Spleen (tissue), 7 donors: ENCODE data around the gene EMILIN1.

ENCODE experiments used
- POLR2A ChIP-seq, 3 donors: fragments of 450-650 bp; IDR thresholded peaks; one replicate each; pipeline ENCODE4 v1.5.1; 2017; ENCODE audit warnings: antibody characterized with exemption in 3 of 3, mild to moderate bottlenecking in 1 of 3
- POLR2AphosphoS5 ChIP-seq, 3 donors: sonication (generic); formaldehyde crosslinking; IDR thresholded peaks; one replicate each; pipeline ENCODE4 v1.5.1; 2017; ENCODE audit warnings: antibody characterized with exemption in 3 of 3
- TF ChIP-seq, protein P1 (sequence below), 11 experiments: fragments of 200-600 bp in 7 of 11; fragments of 450-650 bp in 4 of 11; sonication (generic) in 4 of 11; IDR thresholded peaks in 8 of 11; conservative IDR thresholded peaks in 3 of 11; 1 replicate in 7 of 11; 2 replicates in 4 of 11; pipeline versions ENCODE4 v1.4.0 to v1.8.0; 2016 to 2021; ENCODE audit warnings: antibody characterized with exemption in 11 of 11, inconsistent platforms in 4 of 11, mild to moderate bottlenecking in 1 of 11
- donor health status: DM: no; HTN: no; CAD: no; lungs with moderate emphysema.
- donor health status: DM: no; HTN: no; CAD: no.
- donor health status: DM: no; HTN: no; CAD: no.

GRCh38 chr2:27093430-27094352, 15.3 kb downstream of the EMILIN1 start:
- TF ChIP-seq, protein P1, sequence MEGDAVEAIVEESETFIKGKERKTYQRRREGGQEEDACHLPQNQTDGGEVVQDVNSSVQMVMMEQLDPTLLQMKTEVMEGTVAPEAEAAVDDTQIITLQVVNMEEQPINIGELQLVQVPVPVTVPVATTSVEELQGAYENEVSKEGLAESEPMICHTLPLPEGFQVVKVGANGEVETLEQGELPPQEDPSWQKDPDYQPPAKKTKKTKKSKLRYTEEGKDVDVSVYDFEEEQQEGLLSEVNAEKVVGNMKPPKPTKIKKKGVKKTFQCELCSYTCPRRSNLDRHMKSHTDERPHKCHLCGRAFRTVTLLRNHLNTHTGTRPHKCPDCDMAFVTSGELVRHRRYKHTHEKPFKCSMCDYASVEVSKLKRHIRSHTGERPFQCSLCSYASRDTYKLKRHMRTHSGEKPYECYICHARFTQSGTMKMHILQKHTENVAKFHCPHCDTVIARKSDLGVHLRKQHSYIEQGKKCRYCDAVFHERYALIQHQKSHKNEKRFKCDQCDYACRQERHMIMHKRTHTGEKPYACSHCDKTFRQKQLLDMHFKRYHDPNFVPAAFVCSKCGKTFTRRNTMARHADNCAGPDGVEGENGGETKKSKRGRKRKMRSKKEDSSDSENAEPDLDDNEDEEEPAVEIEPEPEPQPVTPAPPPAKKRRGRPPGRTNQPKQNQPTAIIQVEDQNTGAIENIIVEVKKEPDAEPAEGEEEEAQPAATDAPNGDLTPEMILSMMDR (IDR thresholded peaks at IDR 0.05 in 8 of 11, conservative IDR thresholded peaks at IDR 0.05 in 3 of 11): no peak
- TF ChIP-seq POLR2A (IDR thresholded peaks at IDR 0.05) (no peak), POLR2AphosphoS5 (IDR thresholded peaks at IDR 0.05) (no peak)
